ENCODE data around the gene SYTL3.

- no peak for TF ChIP-seq CTCF (IDR thresholded peaks at IDR 0.05; ENCODE audit: low read length)
- TF ChIP-seq EZH2 (IDR thresholded peaks at IDR 0.05; ENCODE audit: borderline replicate concordance, low read length) = no peak
Observed at GRCh38 chr6:158783167-158783450, 133.3 kb downstream of the SYTL3 start.
